K562 (cell line): ENCODE results near the gene GPC1. TPM values are rescaled to one million over a fixed set of nuclear protein-coding genes. Genes with fewer than 3 reads are reported as not detected.

Experiments used
- ATAC-seq: fragments of 200-7000 bp; cut with Tn5 transposase; 3 replicates; pipeline ENCODE4 v1.9.1; 2020; ENCODE audit warnings: moderate library complexity
- BruUV-seq: library from RNA; stranded (reverse); fragments of 400-500 nt; replicated peaks from 2 replicates; lab custom pipeline; 2021; lab: Mats Ljungman, UMichigan
- CTCF ChIA-PET: fragments of 300-600 bp; formaldehyde crosslinking; extraction: SDS; loops from one replicate; lab custom pipeline; 2021; ENCODE audit warnings: low intra/inter-chr PET ratio; lab: Yijun Ruan, JAX
- POLR2A ChIA-PET: fragments of 300-600, 350-650 bp; sonication (Branson Sonifier 250); formaldehyde crosslinking; extraction: SDS; loops from one replicate; lab custom pipeline; 2021; ENCODE audit warnings: antibody characterized with exemption, inconsistent platforms; lab: Yijun Ruan, JAX
- DNase-seq, 4 experiments: peaks; one replicate each; pipeline versions ENCODE4 v3.0.0 to v3.0.0-alpha.2; 2011 to 2018; ENCODE audit warnings: low spot score in 3 of 4, mixed read lengths in 3 of 4; ENCODE audit errors: extremely low read depth in 1 of 4
- FAIRE-seq: peaks from 2 replicates; lab custom pipeline; 2011; peaks lifted over from hg19 to GRCh38; lab: Jason Lieb, UNC
- H2AFZ ChIP-seq: 2 replicates; pipeline ENCODE4 v1.6.0; 2011; ENCODE audit warnings: low read depth, low read length, control low read depth, inconsistent platforms
- H3K27ac ChIP-seq: fragments of 200-600 bp; 3 replicates; pipeline ENCODE4 v1.8.0; 2011; ENCODE audit warnings: low read depth, mild to moderate bottlenecking, control low read depth, inconsistent platforms, low read length, moderate library complexity, mixed read lengths; ENCODE audit errors: extremely low read depth
- H3K27me3 ChIP-seq, 2 experiments: fragments of 300-600 bp in 1 of 2; 2 replicates in 1 of 2; 3 replicates in 1 of 2; pipeline versions ENCODE4 v1.6.0 to v1.8.0; 2011; ENCODE audit warnings: inconsistent platforms in 2 of 2, low read length in 2 of 2, mild to moderate bottlenecking in 1 of 2, mixed read lengths in 1 of 2, moderate library complexity in 1 of 2; ENCODE audit not compliant: control insufficient read depth in 2 of 2, insufficient read depth in 2 of 2
- H3K36me3 ChIP-seq: fragments of 300-600 bp; 3 replicates; pipeline ENCODE4 v1.8.0; 2011; ENCODE audit warnings: mild to moderate bottlenecking, low read length, inconsistent platforms; ENCODE audit not compliant: control insufficient read depth, insufficient read depth
- H3K4me1 ChIP-seq, 2 experiments: fragments of 200-600 bp in 1 of 2; replicated peaks in 1 of 2; 2 replicates in 1 of 2; 3 replicates in 1 of 2; pipeline versions ENCODE4 v1.5.1 to v1.8.0; 2011; ENCODE audit warnings: inconsistent platforms in 2 of 2, low read length in 2 of 2, mild to moderate bottlenecking in 1 of 2, mixed read lengths in 1 of 2, moderate library complexity in 1 of 2; ENCODE audit not compliant: control insufficient read depth in 2 of 2, insufficient read depth in 2 of 2
- H3K4me2 ChIP-seq: 2 replicates; pipeline ENCODE4 v1.6.1; 2011; ENCODE audit warnings: low read length, control low read depth, inconsistent platforms, mixed read lengths; ENCODE audit not compliant: insufficient read depth
- H3K4me3 ChIP-seq: fragments of 200-600 bp; sonication (generic), shearing (Covaris generic); 2 replicates; pipeline ENCODE4 v1.5.1; 2016; ENCODE audit warnings: control low read depth, inconsistent platforms
- H3K79me2 ChIP-seq: fragments of 200-600 bp; 3 replicates; pipeline ENCODE4 v1.8.0; 2011; ENCODE audit warnings: low read length, inconsistent platforms; ENCODE audit not compliant: control insufficient read depth, insufficient read depth
- H3K9ac ChIP-seq, 2 experiments: 2 replicates each; pipeline versions ENCODE4 v1.6.0 to v1.6.1; 2011; ENCODE audit warnings: low read depth in 2 of 2, low read length in 2 of 2, control low read depth in 1 of 2, inconsistent platforms in 1 of 2, mild to moderate bottlenecking in 1 of 2, mixed read lengths in 1 of 2; ENCODE audit not compliant: insufficient read depth in 1 of 2
- H3K9me1 ChIP-seq: one replicate; pipeline ENCODE4 v1.6.0; 2011; ENCODE audit warnings: inconsistent platforms, mild to moderate bottlenecking, low read length, moderate library complexity; ENCODE audit not compliant: control insufficient read depth, insufficient read depth
- H3K9me3 ChIP-seq: replicated peaks from 2 replicates; pipeline ENCODE4 v1.5.1; 2011; ENCODE audit warnings: low read depth, low read length, inconsistent platforms; ENCODE audit not compliant: control insufficient read depth, insufficient read depth
- H4K20me1 ChIP-seq: replicated peaks from 2 replicates; pipeline ENCODE4 v1.6.1; 2011; ENCODE audit warnings: low read length, inconsistent platforms, mixed read lengths; ENCODE audit not compliant: control insufficient read depth, insufficient read depth
- ATF7 ChIP-seq: fragments of 450-650 bp; IDR thresholded peaks from 2 replicates; pipeline ENCODE4 v1.7.1; 2014; ENCODE audit warnings: mild to moderate bottlenecking, moderate library complexity
- BCL6 ChIP-seq: fragments of 250-450 bp; sonication (Bioruptor Pico); IDR thresholded peaks from 2 replicates; pipeline ENCODE4 v1.4.0; 2020
- BRF1 ChIP-seq: IDR thresholded peaks from 3 replicates; pipeline ENCODE4 v1.6.1; 2011; ENCODE audit warnings: borderline replicate concordance, mild to moderate bottlenecking; ENCODE audit not compliant: insufficient read length; ENCODE audit errors: extremely low read depth
- ESRRB ChIP-seq: fragments of 250-450 bp; sonication (Bioruptor Pico); IDR thresholded peaks from 2 replicates; pipeline ENCODE4 v1.5.0; 2020; ENCODE audit warnings: mild to moderate bottlenecking, moderate library complexity, borderline replicate concordance
- ETS2 ChIP-seq: IDR thresholded peaks from 2 replicates; pipeline ENCODE4 v1.6.1; 2016; ENCODE audit warnings: borderline replicate concordance, missing genetic modification characterization, mild to moderate bottlenecking, moderate library complexity, missing compliant biosample characterization; ENCODE audit not compliant: poor library complexity, severe bottlenecking
- EWSR1 ChIP-seq: fragments of 450-650 bp; IDR thresholded peaks from 2 replicates; pipeline ENCODE4 v1.6.1; 2018; ENCODE audit warnings: borderline replicate concordance, mild to moderate bottlenecking, low read depth, moderate library complexity; ENCODE audit not compliant: partially characterized antibody
- NR3C1 ChIP-seq: sonication (generic); formaldehyde crosslinking; IDR thresholded peaks from 2 replicates; pipeline ENCODE4 v1.8.1; 2022; ENCODE audit warnings: missing genetic modification reagents
- PURB ChIP-seq: sonication (generic); formaldehyde crosslinking; IDR thresholded peaks from 2 replicates; pipeline ENCODE4 v1.9.0; 2021; ENCODE audit warnings: low read depth, mild to moderate bottlenecking, missing genetic modification reagents
- ZNF699 ChIP-seq: fragments of 250-450 bp; sonication (Bioruptor Pico); IDR thresholded peaks from 2 replicates; pipeline ENCODE4 v1.8.0; 2021; ENCODE audit warnings: mild to moderate bottlenecking, moderate library complexity; ENCODE audit not compliant: insufficient replicate concordance
- WGBS: fragments of 100-300 bp; shearing (Covaris generic); methylation state at CpG from one replicate; pipeline ENCODE4 v1.1.6; 2016; ENCODE audit warnings: low coverage, mixed read lengths; ENCODE audit not compliant: insufficient coverage; ENCODE audit errors: missing lambda C conversion rate; 5-methylcytosine and 5-hydroxymethylcytosine counted together
- in situ Hi-C: fragments of 300-500 bp; cut with MboI; formaldehyde crosslinking; loops from 4 replicates; pipeline ENCODE4 v1.15.0; 2018; ENCODE audit warnings: inconsistent platforms, mixed read lengths
- intact Hi-C: fragments of 100-400 bp; cut with micrococcal nuclease; formaldehyde crosslinking; loops from 2 replicates; pipeline ENCODE4 v1.14.2; 2022
- polyA plus RNA-seq, 8 experiments: library from polyadenylated mRNA; depleted of rRNA in 4 of 8; stranded (reverse) in 5 of 8; unstranded in 3 of 8; fragments of >200 nt; fragmentation: Nextera tagmentation in 2 of 8; fragmentation: Illumina TruSeq in 1 of 8; extraction: Ambion mirVana in 2 of 8; extraction: Trizol in 1 of 8; gene quantifications; 2 replicates each; pipeline versions ENCODE4 v1.2.1 to v1.2.3, GENCODE V29; 2011 to 2014; ENCODE audit warnings: inconsistent platforms in 1 of 8, missing spikeins in 1 of 8
- total RNA-seq, 7 experiments: library from RNA; depleted of rRNA in 6 of 7; stranded (reverse); fragments of >200 nt in 6 of 7; fragmentation: Illumina TruSeq in 2 of 7; extraction: Trizol in 2 of 7; gene quantifications; 2 replicates each; pipeline versions ENCODE4 v1.2.1 to v1.2.3, GENCODE V29; 2011 to 2021; ENCODE audit warnings: low replicate concordance in 1 of 7
- TF ChIP-seq, protein P1 (sequence below): fragments of 250-450 bp; sonication (Bioruptor Pico); IDR thresholded peaks from 2 replicates; pipeline ENCODE4 v1.5.0; 2021
- TF ChIP-seq, protein P2 (sequence below): fragments of 450-650 bp; IDR thresholded peaks from 2 replicates; pipeline ENCODE4 v1.6.1; 2018; ENCODE audit warnings: mild to moderate bottlenecking, low read depth; ENCODE audit not compliant: partially characterized antibody
- TF ChIP-seq, protein P3 (sequence below): sonication (generic); formaldehyde crosslinking; IDR thresholded peaks from 2 replicates; pipeline ENCODE4 v1.8.0; 2023; ENCODE audit warnings: mild to moderate bottlenecking, missing genetic modification reagents
- TF ChIP-seq, protein P4 (sequence below): fragments of 150-350 bp; IDR thresholded peaks from 2 replicates; pipeline ENCODE4 v1.6.1; 2014; ENCODE audit warnings: low read depth, mild to moderate bottlenecking, low read length, borderline replicate concordance

The GPC1 gene
- total and polyA plus RNA-seq, 9 of the 15 experiments (the other 6 are each of a cell fraction or from before 2014, with no cell fraction given): 0.07 to 0.82 (median 0.14) TPM; not detected in 3

DNA sequence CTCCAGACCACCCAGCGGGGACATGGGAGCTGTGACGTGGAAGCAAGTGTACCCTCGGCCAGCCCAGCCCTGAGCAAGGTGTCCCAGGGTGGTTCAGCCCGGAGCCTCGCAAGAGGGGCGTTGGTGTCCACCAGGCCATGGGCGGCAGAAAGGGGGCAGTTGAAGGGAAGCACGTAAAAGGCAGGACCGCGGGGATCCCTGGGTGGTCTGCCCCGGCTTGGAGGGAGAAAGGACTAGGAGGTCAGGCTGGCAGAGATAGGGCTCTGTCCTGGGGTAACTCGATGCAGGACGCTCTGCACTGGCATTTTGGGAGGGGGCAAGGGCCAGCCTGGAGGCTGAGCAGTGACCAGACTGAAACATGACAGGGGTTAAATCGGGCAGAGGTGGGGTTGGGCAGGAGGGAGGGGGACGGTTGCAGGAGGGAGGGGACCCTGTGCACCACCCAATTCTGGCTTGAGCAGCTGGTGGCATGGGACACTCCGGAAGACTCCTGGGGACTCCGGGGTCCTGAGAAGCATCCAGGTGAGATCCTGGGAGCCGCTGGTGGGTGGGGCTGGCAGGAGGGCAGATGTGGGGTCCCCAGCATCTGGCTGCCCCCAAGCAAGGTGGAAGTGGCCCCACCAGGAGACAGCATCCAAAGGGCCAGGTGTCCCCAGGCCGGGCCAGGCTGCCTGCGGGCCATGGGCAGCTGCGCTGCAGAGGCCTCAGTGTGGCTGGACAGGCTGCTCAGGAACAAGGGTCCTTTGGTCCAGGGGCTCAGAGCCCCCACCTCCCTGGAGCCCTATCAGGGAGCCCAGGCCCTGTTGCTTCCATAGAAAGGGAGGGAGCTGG, 46.8 kb upstream of the GPC1 start:
- no peak overlapping the region for H3K4me2 ChIP-seq
- no peak for ATAC-seq
- H3K9me3 ChIP-seq: no peaks in the 10 kb centered on the region; the same call in 1 of the 2 replicates
- H3K36me3 ChIP-seq: no peaks in the 10 kb centered on the region
- peaks cover 0 to 22% of the 10 kb centered on the region in 2 experiments; a peak in 2 of 5 replicates for H3K27me3 ChIP-seq
- intact Hi-C loops: no loop called here
- no peaks in the 10 kb centered on the region for H3K9me1 ChIP-seq
- peaks cover 7 to 20% of the 10 kb centered on the region in 2 experiments; a peak in 4 of 5 replicates for H3K4me1 ChIP-seq
- BruUV-seq: no TSS peak
- no peak for DNase-seq
- H2AFZ ChIP-seq: no peak overlapping the region
- ChIA-PET CTCF (no interaction called here), POLR2A (no interaction called here)
- H3K27ac ChIP-seq: no peak overlapping the region
- WGBS: 45% methylated on average over 8 of the region's 21 CpGs
- in situ Hi-C loops: no loop called here
- H4K20me1 ChIP-seq: no peaks in the 10 kb centered on the region
- no peaks in the 10 kb centered on the region for H3K79me2 ChIP-seq
- no peak overlapping the region for H3K9ac ChIP-seq
- H3K4me3 ChIP-seq: no peak overlapping the region
- no peak for FAIRE-seq
- TF ChIP-seq, protein P1, sequence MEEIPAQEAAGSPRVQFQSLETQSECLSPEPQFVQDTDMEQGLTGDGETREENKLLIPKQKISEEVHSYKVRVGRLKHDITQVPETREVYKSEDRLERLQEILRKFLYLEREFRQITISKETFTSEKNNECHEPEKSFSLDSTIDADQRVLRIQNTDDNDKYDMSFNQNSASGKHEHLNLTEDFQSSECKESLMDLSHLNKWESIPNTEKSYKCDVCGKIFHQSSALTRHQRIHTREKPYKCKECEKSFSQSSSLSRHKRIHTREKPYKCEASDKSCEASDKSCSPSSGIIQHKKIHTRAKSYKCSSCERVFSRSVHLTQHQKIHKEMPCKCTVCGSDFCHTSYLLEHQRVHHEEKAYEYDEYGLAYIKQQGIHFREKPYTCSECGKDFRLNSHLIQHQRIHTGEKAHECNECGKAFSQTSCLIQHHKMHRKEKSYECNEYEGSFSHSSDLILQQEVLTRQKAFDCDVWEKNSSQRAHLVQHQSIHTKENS (CRISPR knock-in tag): no peak
- TF ChIP-seq ESRRB (no peak), NR3C1 (no peak), ZNF699 (CRISPR knock-in tag) (no peak), BCL6 (CRISPR knock-in tag) (no peak), PURB (CRISPR knock-in tag) (no peak), EWSR1 (no peak), BRF1 (no peak), ETS2 (tag) (no peak), ATF7 (no peak)
- TF ChIP-seq, protein P2, sequence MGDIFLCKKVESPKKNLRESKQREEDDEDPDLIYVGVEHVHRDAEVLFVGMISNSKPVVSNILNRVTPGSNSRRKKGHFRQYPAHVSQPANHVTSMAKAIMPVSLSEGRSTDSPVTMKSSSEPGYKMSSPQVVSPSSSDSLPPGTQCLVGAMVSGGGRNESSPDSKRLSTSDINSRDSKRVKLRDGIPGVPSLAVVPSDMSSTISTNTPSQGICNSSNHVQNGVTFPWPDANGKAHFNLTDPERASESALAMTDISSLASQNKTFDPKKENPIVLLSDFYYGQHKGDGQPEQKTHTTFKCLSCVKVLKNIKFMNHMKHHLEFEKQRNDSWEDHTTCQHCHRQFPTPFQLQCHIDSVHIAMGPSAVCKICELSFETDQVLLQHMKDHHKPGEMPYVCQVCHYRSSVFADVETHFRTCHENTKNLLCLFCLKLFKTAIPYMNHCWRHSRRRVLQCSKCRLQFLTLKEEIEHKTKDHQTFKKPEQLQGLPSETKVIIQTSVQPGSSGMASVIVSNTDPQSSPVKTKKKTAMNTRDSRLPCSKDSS: no peak
- TF ChIP-seq, protein P3, sequence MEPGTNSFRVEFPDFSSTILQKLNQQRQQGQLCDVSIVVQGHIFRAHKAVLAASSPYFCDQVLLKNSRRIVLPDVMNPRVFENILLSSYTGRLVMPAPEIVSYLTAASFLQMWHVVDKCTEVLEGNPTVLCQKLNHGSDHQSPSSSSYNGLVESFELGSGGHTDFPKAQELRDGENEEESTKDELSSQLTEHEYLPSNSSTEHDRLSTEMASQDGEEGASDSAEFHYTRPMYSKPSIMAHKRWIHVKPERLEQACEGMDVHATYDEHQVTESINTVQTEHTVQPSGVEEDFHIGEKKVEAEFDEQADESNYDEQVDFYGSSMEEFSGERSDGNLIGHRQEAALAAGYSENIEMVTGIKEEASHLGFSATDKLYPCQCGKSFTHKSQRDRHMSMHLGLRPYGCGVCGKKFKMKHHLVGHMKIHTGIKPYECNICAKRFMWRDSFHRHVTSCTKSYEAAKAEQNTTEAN (CRISPR knock-in tag): no peak
- TF ChIP-seq, protein P4, sequence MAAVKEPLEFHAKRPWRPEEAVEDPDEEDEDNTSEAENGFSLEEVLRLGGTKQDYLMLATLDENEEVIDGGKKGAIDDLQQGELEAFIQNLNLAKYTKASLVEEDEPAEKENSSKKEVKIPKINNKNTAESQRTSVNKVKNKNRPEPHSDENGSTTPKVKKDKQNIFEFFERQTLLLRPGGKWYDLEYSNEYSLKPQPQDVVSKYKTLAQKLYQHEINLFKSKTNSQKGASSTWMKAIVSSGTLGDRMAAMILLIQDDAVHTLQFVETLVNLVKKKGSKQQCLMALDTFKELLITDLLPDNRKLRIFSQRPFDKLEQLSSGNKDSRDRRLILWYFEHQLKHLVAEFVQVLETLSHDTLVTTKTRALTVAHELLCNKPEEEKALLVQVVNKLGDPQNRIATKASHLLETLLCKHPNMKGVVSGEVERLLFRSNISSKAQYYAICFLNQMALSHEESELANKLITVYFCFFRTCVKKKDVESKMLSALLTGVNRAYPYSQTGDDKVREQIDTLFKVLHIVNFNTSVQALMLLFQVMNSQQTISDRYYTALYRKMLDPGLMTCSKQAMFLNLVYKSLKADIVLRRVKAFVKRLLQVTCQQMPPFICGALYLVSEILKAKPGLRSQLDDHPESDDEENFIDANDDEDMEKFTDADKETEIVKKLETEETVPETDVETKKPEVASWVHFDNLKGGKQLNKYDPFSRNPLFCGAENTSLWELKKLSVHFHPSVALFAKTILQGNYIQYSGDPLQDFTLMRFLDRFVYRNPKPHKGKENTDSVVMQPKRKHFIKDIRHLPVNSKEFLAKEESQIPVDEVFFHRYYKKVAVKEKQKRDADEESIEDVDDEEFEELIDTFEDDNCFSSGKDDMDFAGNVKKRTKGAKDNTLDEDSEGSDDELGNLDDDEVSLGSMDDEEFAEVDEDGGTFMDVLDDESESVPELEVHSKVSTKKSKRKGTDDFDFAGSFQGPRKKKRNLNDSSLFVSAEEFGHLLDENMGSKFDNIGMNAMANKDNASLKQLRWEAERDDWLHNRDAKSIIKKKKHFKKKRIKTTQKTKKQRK: no peak
